ENCODE data around the gene DCHS2. TPM values are rescaled to one million over a fixed set of nuclear protein-coding genes. Genes with fewer than 3 reads are reported as not detected.

The DCHS2 gene
- total and polyA plus RNA-seq, 10 of the 15 experiments (the other 5 are each of a cell fraction or from before 2014, with no cell fraction given): 0.01 to 0.31 (median 0.06) TPM; not detected in 3

DNA sequence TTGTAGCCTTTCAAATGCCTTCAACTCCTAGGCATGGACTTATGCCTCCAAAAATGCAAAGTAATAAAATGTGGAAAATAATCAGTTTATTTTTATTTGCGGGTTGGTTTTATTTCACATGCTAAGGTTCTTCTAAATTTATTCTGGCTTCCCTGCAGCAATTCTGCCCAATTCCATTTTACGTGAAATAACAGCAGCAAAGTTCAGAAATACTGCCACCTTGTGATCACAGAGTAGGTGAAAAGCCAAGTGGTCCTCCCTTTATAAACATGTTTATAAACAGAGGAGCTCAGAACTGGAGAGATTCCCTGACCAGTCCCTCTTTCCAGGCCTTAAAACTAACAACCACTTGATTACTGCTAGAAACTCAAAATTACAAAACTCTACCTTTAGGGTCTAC lies 14.7 kb upstream of the DCHS2 start:
- H3K27me3 ChIP-seq (replicated peaks in 1 of 2; ENCODE audit: control insufficient read depth in 2 of 2, insufficient read depth in 2 of 2, low read length in 1 of 2): peaks cover 0 to 5% of the 10 kb centered on the region in 2 experiments; a peak in 1 of 4 replicates
- H3K9ac ChIP-seq (ENCODE audit: control insufficient read depth, insufficient read depth, low read length): no peak overlapping the region
- TF ChIP-seq RAD21 (IDR thresholded peaks at IDR 0.05; ENCODE audit: insufficient read depth, low read depth, low read length) (peak; percentile 68), CTCF (IDR thresholded peaks at IDR 0.05 in 2 of 3, conservative IDR thresholded peaks at IDR 0.05 in 1 of 3; ENCODE audit: control insufficient read depth in 2 of 3, extremely low read depth in 1 of 3, insufficient read depth in 1 of 3, low read depth in 3 of 3, low read length in 3 of 3) (peak; percentile 55 to 61 (median 58); a peak in 5 of 6 replicates), SMC3 (IDR thresholded peaks at IDR 0.05; ENCODE audit: borderline replicate concordance, low read length) (peak; percentile 75), ZNF384 (IDR thresholded peaks at IDR 0.05; ENCODE audit: borderline replicate concordance, low read depth, low read length) (no peak)
- RAD21 ChIA-PET (ENCODE audit: unreplicated experiment): interaction anchor here (0.7 to 1.9 kb wide), 13 partner anchors 9 to 721 kb away, joined by 3 to 14 read pairs (median 4); no protein-coding TSS in a partner anchor
- no peaks in the 10 kb centered on the region for H3K79me2 ChIP-seq (ENCODE audit: control insufficient read depth, insufficient read depth, low read length)
- intact Hi-C loops (cut with micrococcal nuclease; ENCODE audit: unreplicated experiment) (loop anchor here (1.0 to 2.0 kb wide), 3 partner anchors 107 to 177 kb away; no protein-coding TSS in a partner anchor), in situ Hi-C loops (cut with MboI) (loop anchor here (10.0 kb wide), 1 partner anchor 181 kb away; no protein-coding TSS in a partner anchor)
- no peak overlapping the region for H3K4me2 ChIP-seq (ENCODE audit: control insufficient read depth, insufficient read depth)
- POLR2A ChIA-PET: interaction anchor here (0.6 kb wide), 1 partner anchor 176 kb away, joined by 3 read pairs; no protein-coding TSS in a partner anchor
- no peaks in the 10 kb centered on the region for H3K36me3 ChIP-seq (ENCODE audit: control insufficient read depth in 2 of 2, insufficient read depth in 2 of 2, low read length in 1 of 2)
- no peak overlapping the region for H3K4me3 ChIP-seq
- no peak overlapping the region for H2AFZ ChIP-seq (ENCODE audit: control insufficient read depth, low read depth, low read length)
- DNase-seq (ENCODE audit: low read depth, low spot score): no peak
- ATAC-seq: peak; percentile 68
- no peak overlapping the region for H3K27ac ChIP-seq (ENCODE audit: control insufficient read depth, insufficient read depth)
- WGBS (ENCODE audit: insufficient coverage, insufficient replicate concordance, low lambda C conversion rate, missing lambda C conversion rate): 2% methylated on average over 2 of the region's 2 CpGs
- H3K4me1 ChIP-seq (ENCODE audit: control insufficient read depth, insufficient read depth, low read length): no peaks in the 10 kb centered on the region
- no TSS peak for BruUV-seq (replicated peaks)
- FAIRE-seq: peak; percentile 78
- no peaks in the 10 kb centered on the region for H3K9me3 ChIP-seq (replicated peaks; ENCODE audit: control insufficient read depth, insufficient read depth, low read length)
- CTCF ChIA-PET: interaction anchor here (0.8 to 2.5 kb wide), 28 partner anchors 9 to 1160 kb away, joined by 3 to 36 read pairs (median 4); partner anchors contain the start of gene PLRG1
- H4K20me1 ChIP-seq (ENCODE audit: control insufficient read depth, insufficient read depth): no peaks in the 10 kb centered on the region
- SMC1A ChIA-PET (ENCODE audit: uncharacterized antibody, unreplicated experiment): interaction anchor here (0.6 to 1.9 kb wide), 15 partner anchors 10 to 720 kb away, joined by 3 to 14 read pairs (median 4); no protein-coding TSS in a partner anchor

Data from GM12878 (cell line).